ENCODE data around the gene ANK3. TPM values are rescaled to one million over a fixed set of nuclear protein-coding genes. Genes with fewer than 3 reads are reported as not detected.

The ANK3 gene
- total RNA-seq, 1 donor from 2014 or later = 12.6 TPM

- H3K27ac Mint-ChIP-seq (ENCODE audit: unreplicated experiment) = no peak overlapping the region
- no peaks in the 10 kb centered on the region for H3K9me3 Mint-ChIP-seq (ENCODE audit: unreplicated experiment)
- TF ChIP-seq CTCF (IDR thresholded peaks at IDR 0.05; ENCODE audit: unreplicated experiment) = no peak
- H3K4me3 Mint-ChIP-seq (ENCODE audit: unreplicated experiment) = no peak overlapping the region
- H3K27me3 Mint-ChIP-seq (ENCODE audit: unreplicated experiment) = peaks cover 1% of the 10 kb centered on the region
- no peak for DNase-seq (ENCODE audit: low spot score)
- H3K36me3 Mint-ChIP-seq (ENCODE audit: low read depth, unreplicated experiment) = no peaks in the 10 kb centered on the region
- H3K4me1 Mint-ChIP-seq (ENCODE audit: unreplicated experiment) = peaks cover 4% of the 10 kb centered on the region
Observed at GRCh38 chr10:60267802-60268201, 121.9 kb downstream of the ANK3 start.

- Mint-ChIP-seq H3K9me3 (ENCODE audit: unreplicated experiment) (no peaks in the 10 kb centered on the region), H3K27me3 (ENCODE audit: unreplicated experiment) (peaks cover 1% of the 10 kb centered on the region), H3K27ac (ENCODE audit: unreplicated experiment) (no peak overlapping the region), H3K36me3 (ENCODE audit: low read depth, unreplicated experiment) (no peaks in the 10 kb centered on the region), H3K4me3 (ENCODE audit: unreplicated experiment) (no peak overlapping the region), H3K4me1 (ENCODE audit: unreplicated experiment) (peaks cover 4% of the 10 kb centered on the region)
- no peak for DNase-seq (ENCODE audit: low spot score)
- no peak for TF ChIP-seq CTCF (IDR thresholded peaks at IDR 0.05; ENCODE audit: unreplicated experiment)
Observed at GRCh38 chr10:60266513-60266912, 123.2 kb downstream of the ANK3 start.

- Mint-ChIP-seq H3K27me3 (ENCODE audit: unreplicated experiment) (peaks cover 1% of the 10 kb centered on the region), H3K9me3 (ENCODE audit: unreplicated experiment) (no peaks in the 10 kb centered on the region), H3K4me1 (ENCODE audit: unreplicated experiment) (peaks cover 24% of the 10 kb centered on the region), H3K36me3 (ENCODE audit: low read depth, unreplicated experiment) (no peaks in the 10 kb centered on the region), H3K27ac (ENCODE audit: unreplicated experiment) (no peak overlapping the region), H3K4me3 (ENCODE audit: unreplicated experiment) (no peak overlapping the region)
- no peak for TF ChIP-seq CTCF (IDR thresholded peaks at IDR 0.05; ENCODE audit: unreplicated experiment)
- DNase-seq (ENCODE audit: low spot score) = no peak
Observed at GRCh38 chr10:60262647-60263126, 127.0 kb downstream of the ANK3 start.

GRCh38 chr10:60260321-60260720 is 129.4 kb downstream of the ANK3 start:
- Mint-ChIP-seq H3K4me1 (ENCODE audit: unreplicated experiment) (peaks cover 23% of the 10 kb centered on the region), H3K27ac (ENCODE audit: unreplicated experiment) (no peak overlapping the region), H3K36me3 (ENCODE audit: low read depth, unreplicated experiment) (no peaks in the 10 kb centered on the region), H3K27me3 (ENCODE audit: unreplicated experiment) (no peaks in the 10 kb centered on the region), H3K9me3 (ENCODE audit: unreplicated experiment) (no peaks in the 10 kb centered on the region), H3K4me3 (ENCODE audit: unreplicated experiment) (no peak overlapping the region)
- TF ChIP-seq CTCF (IDR thresholded peaks at IDR 0.05; ENCODE audit: unreplicated experiment) = no peak
- DNase-seq (ENCODE audit: low spot score) = no peak

- H3K36me3 Mint-ChIP-seq (ENCODE audit: low read depth, unreplicated experiment) = no peaks in the 10 kb centered on the region
- no peak overlapping the region for H3K4me3 Mint-ChIP-seq (ENCODE audit: unreplicated experiment)
- TF ChIP-seq CTCF (IDR thresholded peaks at IDR 0.05; ENCODE audit: unreplicated experiment) = no peak
- H3K27ac Mint-ChIP-seq (ENCODE audit: unreplicated experiment) = peak overlapping the region; percentile 21
- peaks cover 23% of the 10 kb centered on the region for H3K4me1 Mint-ChIP-seq (ENCODE audit: unreplicated experiment)
- no peak for DNase-seq (ENCODE audit: low spot score)
- no peaks in the 10 kb centered on the region for H3K27me3 Mint-ChIP-seq (ENCODE audit: unreplicated experiment)
- H3K9me3 Mint-ChIP-seq (ENCODE audit: unreplicated experiment) = no peaks in the 10 kb centered on the region
Observed at GRCh38 chr10:60258429-60258797, 131.3 kb downstream of the ANK3 start.

Data from endothelial cell (in vitro differentiated cells).